H9 (cell line): ENCODE data around the gene ETNK2. TPM values are rescaled to one million over a fixed set of nuclear protein-coding genes. Genes with fewer than 3 reads are reported as not detected.

Experiments used
- DNase-seq: peaks from one replicate; pipeline ENCODE4 v3.0.0-alpha.2; 2017
- H2AFZ ChIP-seq: one replicate; pipeline ENCODE4 v1.6.1; 2013; ENCODE audit warnings: mild to moderate bottlenecking, low read length, control low read depth, moderate library complexity
- H2AK5ac ChIP-seq: 2 replicates; pipeline ENCODE4 v1.6.1; 2013; ENCODE audit warnings: low read length, control low read depth, mixed read lengths; ENCODE audit not compliant: insufficient read length
- H2BK120ac ChIP-seq: one replicate; pipeline ENCODE4 v1.6.1; 2013; ENCODE audit warnings: low read depth, mild to moderate bottlenecking, low read length, control low read depth, inconsistent platforms; ENCODE audit not compliant: poor library complexity, severe bottlenecking
- H2BK12ac ChIP-seq: 2 replicates; pipeline ENCODE4 v1.6.1; 2013; ENCODE audit warnings: low read length, control low read depth, mixed read lengths, low read depth; ENCODE audit not compliant: insufficient read length
- H2BK15ac ChIP-seq: 2 replicates; pipeline ENCODE4 v1.6.1; 2013; ENCODE audit warnings: low read depth, low read length, control low read depth
- H2BK20ac ChIP-seq: one replicate; pipeline ENCODE4 v1.6.1; 2013; ENCODE audit warnings: low read depth, mild to moderate bottlenecking, low read length, control low read depth, inconsistent platforms; ENCODE audit not compliant: poor library complexity, severe bottlenecking
- H2BK5ac ChIP-seq: 2 replicates; pipeline ENCODE4 v1.6.1; 2013; ENCODE audit warnings: low read length, control low read depth, mixed read lengths; ENCODE audit not compliant: insufficient read length
- H3K14ac ChIP-seq: 2 replicates; pipeline ENCODE4 v1.6.1; 2013; ENCODE audit warnings: low read length, control low read depth; ENCODE audit not compliant: insufficient read depth
- H3K18ac ChIP-seq: 2 replicates; pipeline ENCODE4 v1.6.1; 2013; ENCODE audit warnings: low read depth, mild to moderate bottlenecking, mixed read lengths, low read length, control low read depth; ENCODE audit not compliant: insufficient read length
- H3K23ac ChIP-seq: 2 replicates; pipeline ENCODE4 v1.6.1; 2013; ENCODE audit warnings: low read length, control low read depth, mixed read lengths, low read depth; ENCODE audit not compliant: insufficient read length
- H3K23me2 ChIP-seq: 2 replicates; pipeline ENCODE4 v1.6.1; 2013; ENCODE audit warnings: low read depth, mild to moderate bottlenecking, mixed read lengths, low read length, control low read depth; ENCODE audit not compliant: insufficient read length, poor library complexity, severe bottlenecking
- H3K27ac ChIP-seq: 2 replicates; pipeline ENCODE4 v1.5.1; 2013; ENCODE audit warnings: low read length, control low read depth, mixed read lengths, low read depth; ENCODE audit not compliant: insufficient read length
- H3K27me3 ChIP-seq: 2 replicates; pipeline ENCODE4 v1.6.1; 2013; ENCODE audit warnings: low read length, control low read depth, inconsistent platforms; ENCODE audit not compliant: insufficient read depth
- H3K4ac ChIP-seq: 2 replicates; pipeline ENCODE4 v1.6.1; 2013; ENCODE audit warnings: low read depth, mild to moderate bottlenecking, control low read depth, inconsistent platforms, low read length, moderate library complexity
- H3K4me1 ChIP-seq: 2 replicates; pipeline ENCODE4 v1.6.1; 2013; ENCODE audit warnings: low read length, control low read depth, inconsistent platforms; ENCODE audit not compliant: insufficient read depth
- H3K4me2 ChIP-seq: 2 replicates; pipeline ENCODE4 v1.6.1; 2013; ENCODE audit warnings: low read length, control low read depth, mixed read lengths; ENCODE audit not compliant: insufficient read length, insufficient read depth
- H3K56ac ChIP-seq: 2 replicates; pipeline ENCODE4 v1.6.1; 2013; ENCODE audit warnings: low read depth, mild to moderate bottlenecking, mixed read lengths, low read length, control low read depth; ENCODE audit not compliant: insufficient read length
- H3K79me1 ChIP-seq: 2 replicates; pipeline ENCODE4 v1.6.1; 2013; ENCODE audit warnings: low read depth, mild to moderate bottlenecking, moderate library complexity, low read length, control low read depth, inconsistent platforms; ENCODE audit not compliant: insufficient read depth, poor library complexity, severe bottlenecking
- H3K79me2 ChIP-seq: 2 replicates; pipeline ENCODE4 v1.6.1; 2013; ENCODE audit warnings: low read length, control low read depth, inconsistent platforms; ENCODE audit not compliant: insufficient read depth
- H3K9ac ChIP-seq: 2 replicates; pipeline ENCODE4 v1.6.1; 2013; ENCODE audit warnings: low read length, control low read depth, mixed read lengths; ENCODE audit not compliant: insufficient read length; ENCODE audit errors: extremely low read depth
- H3K9me3 ChIP-seq: one replicate; pipeline ENCODE4 v1.6.1; 2013; ENCODE audit warnings: low read depth, low read length, inconsistent platforms; ENCODE audit not compliant: control insufficient read depth
- H3T11ph ChIP-seq: one replicate; pipeline ENCODE4 v1.6.1; 2013; ENCODE audit warnings: mild to moderate bottlenecking, low read length, control low read depth, inconsistent platforms
- H4K20me1 ChIP-seq: one replicate; pipeline ENCODE4 v1.6.1; 2013; ENCODE audit not compliant: control insufficient read depth, insufficient read length, insufficient read depth
- H4K5ac ChIP-seq: 2 replicates; pipeline ENCODE4 v1.6.1; 2013; ENCODE audit warnings: low read depth, mild to moderate bottlenecking, mixed read lengths, low read length, control low read depth; ENCODE audit not compliant: insufficient read length
- H4K8ac ChIP-seq: replicated peaks from 2 replicates; pipeline ENCODE4 v1.6.1; 2013; ENCODE audit warnings: low read length, control low read depth, mixed read lengths, low read depth; ENCODE audit not compliant: insufficient read length
- H4K91ac ChIP-seq: 2 replicates; pipeline ENCODE4 v1.6.1; 2013; ENCODE audit warnings: low read depth, mild to moderate bottlenecking, moderate library complexity, mixed read lengths, low read length, control low read depth; ENCODE audit not compliant: insufficient read length
- H3K27ac Mint-ChIP-seq, 3 experiments: 2 replicates in 2 of 3; 3 replicates in 1 of 3; pipeline ENCODE4 v1.8.0; 2020 to 2021; ENCODE audit warnings: mixed read lengths in 3 of 3, mild to moderate bottlenecking in 1 of 3, moderate library complexity in 1 of 3
- H3K27me3 Mint-ChIP-seq: 2 replicates; pipeline ENCODE4 v1.8.0; 2021; ENCODE audit warnings: low read depth, mild to moderate bottlenecking, moderate library complexity, mixed read lengths
- H3K36me3 Mint-ChIP-seq, 3 experiments: 2 replicates in 2 of 3; 3 replicates in 1 of 3; pipeline ENCODE4 v1.8.0; 2020 to 2021; ENCODE audit warnings: low read depth in 3 of 3, mixed read lengths in 3 of 3; ENCODE audit not compliant: insufficient read depth in 1 of 3
- H3K4me1 Mint-ChIP-seq, 2 experiments: 2 replicates each; pipeline ENCODE4 v1.8.0; 2020; ENCODE audit warnings: mixed read lengths in 2 of 2
- H3K4me3 Mint-ChIP-seq, 2 experiments: 2 replicates in 1 of 2; 3 replicates in 1 of 2; pipeline ENCODE4 v1.8.0; 2020 to 2021; ENCODE audit warnings: mild to moderate bottlenecking in 2 of 2, mixed read lengths in 2 of 2, moderate library complexity in 1 of 2
- H3K9me3 Mint-ChIP-seq, 2 experiments: 2 replicates in 1 of 2; 3 replicates in 1 of 2; pipeline ENCODE4 v1.8.0; 2020; ENCODE audit warnings: mild to moderate bottlenecking in 2 of 2, mixed read lengths in 2 of 2, moderate library complexity in 1 of 2
- WGBS: extraction: QIAGEN DNeasy Blood & Tissue Kit; methylation state at CpG from one replicate; pipeline ENCODE4 v1.1.7; 2013; ENCODE audit warnings: missing lambda C conversion rate, low lambda C conversion rate, mixed read lengths; ENCODE audit not compliant: insufficient read length; ENCODE audit errors: extremely low coverage; 5-methylcytosine and 5-hydroxymethylcytosine counted together
- total RNA-seq: library from RNA; stranded (reverse); gene quantifications from 2 replicates; pipeline ENCODE4 v1.2.1, GENCODE V29; 2021
- TF ChIP-seq, protein P1 (sequence below): fragments of 200-600 bp; sonication (generic); conservative IDR thresholded peaks from 3 replicates; pipeline ENCODE4 v1.8.0; 2021; ENCODE audit warnings: antibody characterized with exemption, mild to moderate bottlenecking

The ETNK2 gene
- total RNA-seq, 1 experiment from 2014 or later = 17.6 TPM

GRCh38 chr1:204188959-204189639 is 37.3 kb upstream of the ETNK2 start:
- no peaks in the 10 kb centered on the region for H3K4me1 ChIP-seq
- H3K4me3 Mint-ChIP-seq = no peak overlapping the region
- H3K27me3 ChIP-seq = peaks cover 2% of the 10 kb centered on the region; the same call in 1 of the 2 replicates
- no peak for DNase-seq
- H2BK15ac ChIP-seq = no peak overlapping the region
- H4K8ac ChIP-seq = no peak overlapping the region
- no peak overlapping the region for H2AK5ac ChIP-seq
- H3T11ph ChIP-seq = no peak overlapping the region
- TF ChIP-seq, protein P1, sequence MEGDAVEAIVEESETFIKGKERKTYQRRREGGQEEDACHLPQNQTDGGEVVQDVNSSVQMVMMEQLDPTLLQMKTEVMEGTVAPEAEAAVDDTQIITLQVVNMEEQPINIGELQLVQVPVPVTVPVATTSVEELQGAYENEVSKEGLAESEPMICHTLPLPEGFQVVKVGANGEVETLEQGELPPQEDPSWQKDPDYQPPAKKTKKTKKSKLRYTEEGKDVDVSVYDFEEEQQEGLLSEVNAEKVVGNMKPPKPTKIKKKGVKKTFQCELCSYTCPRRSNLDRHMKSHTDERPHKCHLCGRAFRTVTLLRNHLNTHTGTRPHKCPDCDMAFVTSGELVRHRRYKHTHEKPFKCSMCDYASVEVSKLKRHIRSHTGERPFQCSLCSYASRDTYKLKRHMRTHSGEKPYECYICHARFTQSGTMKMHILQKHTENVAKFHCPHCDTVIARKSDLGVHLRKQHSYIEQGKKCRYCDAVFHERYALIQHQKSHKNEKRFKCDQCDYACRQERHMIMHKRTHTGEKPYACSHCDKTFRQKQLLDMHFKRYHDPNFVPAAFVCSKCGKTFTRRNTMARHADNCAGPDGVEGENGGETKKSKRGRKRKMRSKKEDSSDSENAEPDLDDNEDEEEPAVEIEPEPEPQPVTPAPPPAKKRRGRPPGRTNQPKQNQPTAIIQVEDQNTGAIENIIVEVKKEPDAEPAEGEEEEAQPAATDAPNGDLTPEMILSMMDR = no peak
- no peaks in the 10 kb centered on the region for H3K9me3 ChIP-seq
- H3K9me3 Mint-ChIP-seq = no peaks in the 10 kb centered on the region
- H4K20me1 ChIP-seq = no peaks in the 10 kb centered on the region
- H2BK20ac ChIP-seq = no peak overlapping the region
- H3K27ac ChIP-seq = no peak overlapping the region
- H3K4me2 ChIP-seq = no peak overlapping the region
- no peak overlapping the region for H3K23ac ChIP-seq
- H3K36me3 Mint-ChIP-seq = no peaks in the 10 kb centered on the region; a peak in 1 of 7 replicates
- peaks cover 80% of the 10 kb centered on the region for H3K27me3 Mint-ChIP-seq
- H2BK5ac ChIP-seq = no peak overlapping the region
- H3K79me1 ChIP-seq = no peaks in the 10 kb centered on the region
- no peak overlapping the region for H2AFZ ChIP-seq
- no peak overlapping the region for H3K56ac ChIP-seq
- no peak overlapping the region for H4K91ac ChIP-seq
- H3K9ac ChIP-seq = no peak overlapping the region
- H4K5ac ChIP-seq = no peak overlapping the region
- no peak overlapping the region for H3K14ac ChIP-seq
- no CpG with 5 or more reads among the region's 11 CpGs for WGBS
- no peaks in the 10 kb centered on the region for H3K79me2 ChIP-seq
- peaks cover 8 to 9% of the 10 kb centered on the region in 2 experiments for H3K4me1 Mint-ChIP-seq
- no peaks in the 10 kb centered on the region for H3K23me2 ChIP-seq
- H3K27ac Mint-ChIP-seq = no peak overlapping the region
- no peak overlapping the region for H2BK120ac ChIP-seq
- no peak overlapping the region for H2BK12ac ChIP-seq
- H3K18ac ChIP-seq = no peak overlapping the region
- no peak overlapping the region for H3K4ac ChIP-seq
